ENCODE measurements around the gene ZSWIM5. TPM values are rescaled to one million over a fixed set of nuclear protein-coding genes. Genes with fewer than 3 reads are reported as not detected.
A peak's percentile ranks its signal among the peaks of the same experiment; 100 is the strongest.

Gene ZSWIM5
- total and polyA plus RNA-seq, 4 donors, result 0.67 to 2.9 (median 1.3) TPM

GRCh38 chr1:45018599-45019230 is 187.7 kb downstream of the ZSWIM5 start:
- H3K27me3 ChIP-seq (ENCODE audit: control insufficient read depth in 4 of 4, insufficient read depth in 4 of 4, low read length in 3 of 4), result no peaks in the 10 kb centered on the region
- TF ChIP-seq RXRA (IDR thresholded peaks at IDR 0.05) (peak in 1 of 2 donors; percentile 31), CTCF (IDR thresholded peaks at IDR 0.05; ENCODE audit: low read depth, low read length, missing input control) (peak; percentile 83), ATF3 (IDR thresholded peaks at IDR 0.05) (no peak), RAD21 (IDR thresholded peaks at IDR 0.05) (peak; percentile 82 to 94), HNF4G (IDR thresholded peaks at IDR 0.05) (no peak), MAX (IDR thresholded peaks at IDR 0.05) (no peak)
- no peak overlapping the region for H3K4me3 ChIP-seq (ENCODE audit: low read depth in 1 of 3, low read length in 3 of 3)
- H3K27ac ChIP-seq (ENCODE audit: low read depth in 1 of 2, low read length in 2 of 2), result no peak overlapping the region
- peak; percentile 70 for DNase-seq (ENCODE audit: low spot score)
- H3K4me1 ChIP-seq (ENCODE audit: control insufficient read depth in 4 of 4, insufficient read depth in 4 of 4, low read length in 3 of 4), result peaks cover 0 to 16% (median 6%) of the 10 kb centered on the region in 4 donors
- no peak overlapping the region for H3K9ac ChIP-seq (ENCODE audit: low read depth in 1 of 2, low read length in 2 of 2)
- no peaks in the 10 kb centered on the region for H3K9me3 ChIP-seq (ENCODE audit: control insufficient read depth in 4 of 4, low read length in 3 of 4)
- 51% methylated on average over 16 of the region's 16 CpGs for WGBS
- peaks cover 0 to 6% (median 1%) of the 10 kb centered on the region in 4 donors for H3K36me3 ChIP-seq (ENCODE audit: control insufficient read depth in 4 of 4, insufficient read depth in 3 of 4, low read depth in 1 of 4, low read length in 3 of 4)

GRCh38 chr1:45016767-45017166 is 189.6 kb downstream of the ZSWIM5 start:
- TF ChIP-seq HNF4G (IDR thresholded peaks at IDR 0.05) (no peak), ZBTB33 (IDR thresholded peaks at IDR 0.05) (no peak), JUND (IDR thresholded peaks at IDR 0.05) (no peak), TAF1 (conservative IDR thresholded peaks at IDR 0.05) (no peak), YY1 (IDR thresholded peaks at IDR 0.05) (no peak), REST (IDR thresholded peaks at IDR 0.05) (no peak), FOXA1 (IDR thresholded peaks at IDR 0.05) (no peak), RAD21 (IDR thresholded peaks at IDR 0.05) (no peak), RXRA (IDR thresholded peaks at IDR 0.05) (no peak), ATF3 (IDR thresholded peaks at IDR 0.05) (no peak), MAX (IDR thresholded peaks at IDR 0.05) (no peak)
- H3K36me3 ChIP-seq (ENCODE audit: control insufficient read depth in 4 of 4, insufficient read depth in 3 of 4, low read depth in 1 of 4, low read length in 3 of 4), result peaks cover 0 to 7% (median 1%) of the 10 kb centered on the region in 4 donors
- H3K4me3 ChIP-seq (ENCODE audit: low read depth in 1 of 3, low read length in 3 of 3), result no peak overlapping the region
- no peak overlapping the region for H3K9ac ChIP-seq (ENCODE audit: low read depth in 1 of 2, low read length in 2 of 2)
- DNase-seq (ENCODE audit: low spot score), result no peak
- peaks cover 2 to 35% (median 22%) of the 10 kb centered on the region in 4 donors for H3K4me1 ChIP-seq (ENCODE audit: control insufficient read depth in 4 of 4, insufficient read depth in 4 of 4, low read length in 3 of 4)
- no peak overlapping the region for H3K27ac ChIP-seq (ENCODE audit: low read depth in 1 of 2, low read length in 2 of 2)
- 77% methylated on average over 6 of the region's 6 CpGs for WGBS
- H3K27me3 ChIP-seq (ENCODE audit: control insufficient read depth in 4 of 4, insufficient read depth in 4 of 4, low read length in 3 of 4), result no peaks in the 10 kb centered on the region
- no peaks in the 10 kb centered on the region for H3K9me3 ChIP-seq (ENCODE audit: control insufficient read depth in 4 of 4, low read length in 3 of 4)

All from liver (tissue), 9 donors.